Smooth muscle cell (in vitro differentiated cells): Measurements from ENCODE around the gene PDCD1. TPM values are rescaled to one million over a fixed set of nuclear protein-coding genes. Genes with fewer than 3 reads are reported as not detected.

Experiments used
- DNase-seq: peaks from one replicate; lab custom pipeline; 2025; ENCODE audit not compliant: unreplicated experiment; lab: John Stamatoyannopoulos, UW
- H2AFZ ChIP-seq: fragments of 200-600 bp; sonication (generic); 2 replicates; pipeline ENCODE4 v1.6.0; 2016; ENCODE audit warnings: antibody characterized with exemption, low read depth, mild to moderate bottlenecking
- H3F3A ChIP-seq: fragments of 200-600 bp; sonication (generic); 2 replicates; pipeline ENCODE4 v1.6.0; 2017; ENCODE audit warnings: antibody characterized with exemption, low read depth
- H3K27ac ChIP-seq: fragments of 200-600 bp; sonication (generic); 2 replicates; pipeline ENCODE4 v1.5.1; 2016; ENCODE audit warnings: low read depth, mild to moderate bottlenecking
- H3K27me3 ChIP-seq: fragments of 200-600 bp; sonication (generic); 2 replicates; pipeline ENCODE4 v1.6.1; 2016; ENCODE audit warnings: low read depth, mild to moderate bottlenecking
- H3K36me3 ChIP-seq: fragments of 200-600 bp; sonication (generic); 2 replicates; pipeline ENCODE4 v1.5.1; 2016; ENCODE audit warnings: low read depth
- H3K4me1 ChIP-seq: fragments of 200-600 bp; sonication (generic); 2 replicates; pipeline ENCODE4 v1.5.1; 2016; ENCODE audit warnings: low read depth
- H3K4me2 ChIP-seq: fragments of 200-600 bp; sonication (generic); 2 replicates; pipeline ENCODE4 v1.6.0; 2016; ENCODE audit warnings: mild to moderate bottlenecking
- H3K4me3 ChIP-seq: fragments of 200-600 bp; sonication (generic); 2 replicates; pipeline ENCODE4 v1.5.1; 2016; ENCODE audit warnings: mild to moderate bottlenecking
- H3K79me2 ChIP-seq: fragments of 200-600 bp; sonication (generic); 2 replicates; pipeline ENCODE4 v1.6.0; 2016; ENCODE audit warnings: low read depth, mild to moderate bottlenecking
- H3K9ac ChIP-seq: fragments of 200-600 bp; sonication (generic); 2 replicates; pipeline ENCODE4 v1.6.0; 2016; ENCODE audit warnings: low read depth
- H3K9me3 ChIP-seq: fragments of 200-600 bp; sonication (generic); replicated peaks from 2 replicates; pipeline ENCODE4 v1.5.1; 2016; ENCODE audit warnings: low read depth
- H4K20me1 ChIP-seq: fragments of 200-600 bp; sonication (generic); 2 replicates; pipeline ENCODE4 v1.6.0; 2016; ENCODE audit warnings: low read depth
- CTCF ChIP-seq: fragments of 200-600 bp; sonication (generic); IDR thresholded peaks from 2 replicates; pipeline ENCODE4 v1.5.1; 2017; ENCODE audit warnings: borderline replicate concordance, mild to moderate bottlenecking, antibody characterized with exemption; ENCODE audit not compliant: insufficient read depth, poor library complexity, severe bottlenecking
- WGBS: methylation state at CpG from one replicate; pipeline ENCODE4 v1.1.7; 2016; ENCODE audit warnings: low lambda C conversion rate; 5-methylcytosine and 5-hydroxymethylcytosine counted together
- polyA plus RNA-seq: library from polyadenylated mRNA; unstranded; fragments of >200 nt; fragmentation: Nextera tagmentation; extraction: Ambion mirVana; gene quantifications from 2 replicates; pipeline ENCODE4 v1.2.1, GENCODE V29; 2016
- total RNA-seq: library from RNA; depleted of rRNA; stranded (reverse); fragments of >200 nt; gene quantifications from 2 replicates; pipeline ENCODE4 v1.2.3, GENCODE V29; 2014

PDCD1 gene
- total and polyA plus RNA-seq, 2 experiments from 2014 or later = not detected

GRCh38 chr2:241905716-241906377, 47.2 kb upstream of the PDCD1 start:
- TF ChIP-seq CTCF = no peak
- Histone ChIP-seq H3K4me3 (no peak overlapping the region), H3K9ac (no peak overlapping the region), H3K36me3 (no peaks in the 10 kb centered on the region), H3K9me3 (no peaks in the 10 kb centered on the region), H3K27me3 (no peaks in the 10 kb centered on the region), H4K20me1 (peaks cover 5% of the 10 kb centered on the region), H3K4me1 (peaks cover 7% of the 10 kb centered on the region), H3K4me2 (no peak overlapping the region), H3K79me2 (no peaks in the 10 kb centered on the region), H3F3A (no peaks in the 10 kb centered on the region), H2AFZ (no peak overlapping the region), H3K27ac (no peak overlapping the region)
- no peak for DNase-seq
- 96% methylated on average over 14 of the region's 14 CpGs for WGBS

GRCh38 chr2:241904791-241905710, 46.4 kb upstream of the PDCD1 start:
- Histone ChIP-seq H3K36me3 (no peaks in the 10 kb centered on the region), H3K4me2 (no peak overlapping the region), H3K27ac (no peak overlapping the region), H4K20me1 (peaks cover 5% of the 10 kb centered on the region), H3K27me3 (no peaks in the 10 kb centered on the region), H3K79me2 (no peaks in the 10 kb centered on the region), H2AFZ (no peak overlapping the region), H3K4me1 (peaks cover 7% of the 10 kb centered on the region), H3K4me3 (no peak overlapping the region), H3K9me3 (no peaks in the 10 kb centered on the region), H3K9ac (no peak overlapping the region), H3F3A (no peaks in the 10 kb centered on the region)
- WGBS = 94% methylated on average over 29 of the region's 29 CpGs
- no peak for DNase-seq
- TF ChIP-seq CTCF = no peak

- Histone ChIP-seq H3K27me3 (no peaks in the 10 kb centered on the region), H3K4me1 (peaks cover 7% of the 10 kb centered on the region), H3K4me3 (no peak overlapping the region), H3K79me2 (no peaks in the 10 kb centered on the region), H2AFZ (no peak overlapping the region), H3K9me3 (no peaks in the 10 kb centered on the region), H4K20me1 (peaks cover 5% of the 10 kb centered on the region), H3K9ac (no peak overlapping the region), H3K36me3 (no peaks in the 10 kb centered on the region), H3K4me2 (no peak overlapping the region), H3F3A (no peaks in the 10 kb centered on the region), H3K27ac (no peak overlapping the region)
- 93% methylated on average over 16 of the region's 19 CpGs for WGBS
- DNase-seq = no peak
- TF ChIP-seq CTCF = no peak
Measured at GRCh38 chr2:241904011-241904718, 45.5 kb upstream of the PDCD1 start.
